MM.1S (cell line): ENCODE results near the gene C4orf51.

Experiments used
- DNase-seq: peaks from one replicate; pipeline ENCODE4 v3.0.0-alpha.2; 2015
- H2AFZ ChIP-seq: fragments of 300-600 bp; sonication (generic); 2 replicates; pipeline ENCODE4 v1.6.0; 2016; ENCODE audit warnings: antibody characterized with exemption, low read length
- H3F3A ChIP-seq: fragments of 300-600 bp; sonication (generic); 2 replicates; pipeline ENCODE4 v1.6.1; 2016; ENCODE audit warnings: mild to moderate bottlenecking, antibody characterized with exemption, low read length, moderate library complexity, mixed read lengths; ENCODE audit not compliant: insufficient read depth
- H3K27ac ChIP-seq: fragments of 300-600 bp; sonication (generic); 2 replicates; pipeline ENCODE4 v1.5.1; 2016; ENCODE audit warnings: mild to moderate bottlenecking, low read length
- H3K27me3 ChIP-seq: fragments of 300-600 bp; sonication (generic); replicated peaks from 2 replicates; pipeline ENCODE4 v1.6.0; 2016; ENCODE audit warnings: low read length; ENCODE audit not compliant: insufficient read depth
- H3K36me3 ChIP-seq: fragments of 300-600 bp; sonication (generic); replicated peaks from 2 replicates; pipeline ENCODE4 v1.6.1; 2016; ENCODE audit warnings: mild to moderate bottlenecking, low read length, mixed read lengths; ENCODE audit not compliant: insufficient read depth
- H3K4me1 ChIP-seq: fragments of 300-600 bp; sonication (generic); 2 replicates; pipeline ENCODE4 v1.6.1; 2016; ENCODE audit warnings: low read length, mixed read lengths
- H3K4me2 ChIP-seq: fragments of 300-600 bp; sonication (generic); 2 replicates; pipeline ENCODE4 v1.6.0; 2016; ENCODE audit warnings: low read depth, low read length
- H3K4me3 ChIP-seq: fragments of 300-600 bp; sonication (generic); 2 replicates; pipeline ENCODE4 v1.5.1; 2016; ENCODE audit warnings: low read length, mixed read lengths
- H3K79me2 ChIP-seq: fragments of 300-600 bp; sonication (generic); 2 replicates; pipeline ENCODE4 v1.6.1; 2016; ENCODE audit warnings: mixed run types, low read length, mixed read lengths
- H3K9ac ChIP-seq: fragments of 300-600 bp; sonication (generic); 2 replicates; pipeline ENCODE4 v1.6.1; 2016; ENCODE audit warnings: low read length, mixed read lengths
- H3K9me2 ChIP-seq: fragments of 300-600 bp; sonication (generic); replicated peaks from 2 replicates; pipeline ENCODE4 v1.6.1; 2016; ENCODE audit warnings: mild to moderate bottlenecking, low read length, mixed read lengths; ENCODE audit not compliant: insufficient read depth
- H3K9me3 ChIP-seq: fragments of 300-600 bp; sonication (generic); replicated peaks from 2 replicates; pipeline ENCODE4 v1.6.1; 2016; ENCODE audit warnings: mild to moderate bottlenecking, low read length, mixed read lengths; ENCODE audit not compliant: insufficient read depth
- H4K20me1 ChIP-seq: fragments of 300-600 bp; sonication (generic); 2 replicates; pipeline ENCODE4 v1.6.1; 2016; ENCODE audit warnings: mild to moderate bottlenecking, low read length, moderate library complexity, mixed read lengths; ENCODE audit not compliant: insufficient read depth
- EZH2 ChIP-seq: fragments of 300-600 bp; sonication (generic); optimal IDR thresholded peaks from 2 replicates; pipeline ENCODE3; 2017; ENCODE audit warnings: low read depth, mild to moderate bottlenecking, antibody characterized with exemption, low read length, mixed read lengths
- EZH2phosphoT487 ChIP-seq: fragments of 300-600 bp; sonication (generic); IDR thresholded peaks from 2 replicates; pipeline ENCODE4 v1.6.1; 2018; ENCODE audit warnings: antibody characterized with exemption, low read length
- TF ChIP-seq, protein P1 (sequence below): fragments of 300-600 bp; sonication (generic); IDR thresholded peaks from 2 replicates; pipeline ENCODE4 v1.5.1; 2016; ENCODE audit warnings: antibody characterized with exemption, low read length, mixed read lengths

C4orf51 gene

DNA sequence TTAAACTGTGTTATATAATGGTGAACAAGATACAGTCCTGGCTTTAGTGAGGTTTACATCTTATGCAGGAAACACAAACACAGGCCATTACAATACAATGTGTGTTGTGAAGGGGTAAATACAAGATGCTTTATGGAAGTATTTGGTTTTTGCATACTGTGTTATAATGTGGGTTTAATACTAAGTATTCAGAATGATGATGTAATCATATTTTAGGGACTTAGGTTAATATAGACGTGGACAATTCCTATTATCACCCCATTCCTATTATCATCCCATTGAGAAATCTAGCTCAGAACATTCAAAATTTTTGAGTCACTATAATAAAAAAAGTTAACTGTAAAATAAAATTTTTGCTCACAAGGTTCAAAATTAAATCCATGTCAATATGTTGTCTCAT lies 36.7 kb upstream of the C4orf51 start:
- no peak for DNase-seq
- H3K4me3 ChIP-seq = no peak overlapping the region
- no peaks in the 10 kb centered on the region for H3K9me3 ChIP-seq

DNA sequence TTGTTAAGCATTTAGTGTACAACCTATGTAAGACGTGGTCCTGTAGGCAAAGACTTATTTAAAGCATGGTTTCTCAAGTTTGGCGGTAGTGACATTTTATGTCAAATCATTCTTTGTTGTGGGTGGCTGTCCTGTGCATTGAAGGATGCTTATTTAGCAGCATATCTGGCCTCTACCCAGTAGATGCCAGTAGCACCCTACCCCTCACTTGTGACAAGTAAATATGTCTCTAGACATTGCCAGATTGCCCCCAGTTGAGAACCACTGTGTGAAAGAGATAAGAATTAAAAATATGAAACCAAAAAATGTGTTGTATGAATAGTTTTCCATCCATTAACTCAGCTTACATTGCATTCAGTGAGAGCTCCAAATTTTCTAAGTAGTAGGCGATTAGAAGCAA lies 35.2 kb upstream of the C4orf51 start:
- H3K4me2 ChIP-seq = no peak overlapping the region
- no peak overlapping the region for H3K27ac ChIP-seq
- DNase-seq = no peak
- no peaks in the 10 kb centered on the region for H3K9me3 ChIP-seq
- TF ChIP-seq EZH2 (no peak), EZH2phosphoT487 (no peak)
- TF ChIP-seq, protein P1, sequence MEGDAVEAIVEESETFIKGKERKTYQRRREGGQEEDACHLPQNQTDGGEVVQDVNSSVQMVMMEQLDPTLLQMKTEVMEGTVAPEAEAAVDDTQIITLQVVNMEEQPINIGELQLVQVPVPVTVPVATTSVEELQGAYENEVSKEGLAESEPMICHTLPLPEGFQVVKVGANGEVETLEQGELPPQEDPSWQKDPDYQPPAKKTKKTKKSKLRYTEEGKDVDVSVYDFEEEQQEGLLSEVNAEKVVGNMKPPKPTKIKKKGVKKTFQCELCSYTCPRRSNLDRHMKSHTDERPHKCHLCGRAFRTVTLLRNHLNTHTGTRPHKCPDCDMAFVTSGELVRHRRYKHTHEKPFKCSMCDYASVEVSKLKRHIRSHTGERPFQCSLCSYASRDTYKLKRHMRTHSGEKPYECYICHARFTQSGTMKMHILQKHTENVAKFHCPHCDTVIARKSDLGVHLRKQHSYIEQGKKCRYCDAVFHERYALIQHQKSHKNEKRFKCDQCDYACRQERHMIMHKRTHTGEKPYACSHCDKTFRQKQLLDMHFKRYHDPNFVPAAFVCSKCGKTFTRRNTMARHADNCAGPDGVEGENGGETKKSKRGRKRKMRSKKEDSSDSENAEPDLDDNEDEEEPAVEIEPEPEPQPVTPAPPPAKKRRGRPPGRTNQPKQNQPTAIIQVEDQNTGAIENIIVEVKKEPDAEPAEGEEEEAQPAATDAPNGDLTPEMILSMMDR = no peak
- H3K79me2 ChIP-seq = no peaks in the 10 kb centered on the region
- no peaks in the 10 kb centered on the region for H3F3A ChIP-seq
- H3K9me2 ChIP-seq = no peaks in the 10 kb centered on the region
- no peak overlapping the region for H2AFZ ChIP-seq
- H3K4me3 ChIP-seq = no peak overlapping the region
- H4K20me1 ChIP-seq = no peaks in the 10 kb centered on the region
- peaks cover 15% of the 10 kb centered on the region for H3K4me1 ChIP-seq
- no peaks in the 10 kb centered on the region for H3K36me3 ChIP-seq
- no peak overlapping the region for H3K9ac ChIP-seq
- H3K27me3 ChIP-seq = no peaks in the 10 kb centered on the region

More for the DNA sequence above, 36.7 kb upstream of the C4orf51 start:
- no peak for TF ChIP-seq EZH2
- TF ChIP-seq, protein P1 = no peak
- no peak for TF ChIP-seq EZH2phosphoT487
- no peak overlapping the region for H3K4me2 ChIP-seq
- no peak overlapping the region for H3K9ac ChIP-seq
- H3K27ac ChIP-seq = no peak overlapping the region
- H3K9me2 ChIP-seq = no peaks in the 10 kb centered on the region
- H4K20me1 ChIP-seq = no peaks in the 10 kb centered on the region
- no peak overlapping the region for H2AFZ ChIP-seq
- no peaks in the 10 kb centered on the region for H3F3A ChIP-seq
- no peaks in the 10 kb centered on the region for H3K79me2 ChIP-seq
- H3K27me3 ChIP-seq = no peaks in the 10 kb centered on the region
- H3K4me1 ChIP-seq = peaks cover 28% of the 10 kb centered on the region
- H3K36me3 ChIP-seq = no peaks in the 10 kb centered on the region

DNA sequence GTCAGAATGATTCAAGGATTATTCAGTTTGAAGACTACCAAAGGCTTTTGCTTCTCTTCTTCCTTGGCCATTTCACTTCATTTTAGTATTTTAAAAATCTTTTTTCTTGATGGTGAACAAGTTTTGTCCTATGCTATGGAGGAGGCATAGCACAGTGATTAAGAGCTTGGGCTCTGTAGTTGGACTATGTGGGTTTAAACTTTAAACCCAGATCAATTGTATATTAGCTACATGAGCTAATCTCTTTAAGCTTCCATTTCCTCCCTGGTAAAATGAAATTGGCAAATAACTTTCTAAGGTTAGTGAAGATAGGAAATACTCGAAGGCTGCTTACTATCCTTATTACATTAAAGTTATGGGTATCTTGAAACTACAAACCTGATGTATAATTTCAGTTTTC lies 23.8 kb upstream of the C4orf51 start:
- no peaks in the 10 kb centered on the region for H4K20me1 ChIP-seq
- H2AFZ ChIP-seq = no peak overlapping the region
- no peaks in the 10 kb centered on the region for H3K9me2 ChIP-seq
- H3F3A ChIP-seq = no peaks in the 10 kb centered on the region
- DNase-seq = no peak
- no peaks in the 10 kb centered on the region for H3K4me1 ChIP-seq
- H3K9ac ChIP-seq = no peak overlapping the region
- H3K27ac ChIP-seq = no peak overlapping the region
- TF ChIP-seq, protein P1 = no peak
- no peak for TF ChIP-seq EZH2phosphoT487
- TF ChIP-seq EZH2 = no peak
- H3K4me2 ChIP-seq = no peak overlapping the region
- H3K79me2 ChIP-seq = no peaks in the 10 kb centered on the region
- no peak overlapping the region for H3K4me3 ChIP-seq
- H3K27me3 ChIP-seq = no peaks in the 10 kb centered on the region
- no peaks in the 10 kb centered on the region for H3K36me3 ChIP-seq
- H3K9me3 ChIP-seq = no peaks in the 10 kb centered on the region

DNA sequence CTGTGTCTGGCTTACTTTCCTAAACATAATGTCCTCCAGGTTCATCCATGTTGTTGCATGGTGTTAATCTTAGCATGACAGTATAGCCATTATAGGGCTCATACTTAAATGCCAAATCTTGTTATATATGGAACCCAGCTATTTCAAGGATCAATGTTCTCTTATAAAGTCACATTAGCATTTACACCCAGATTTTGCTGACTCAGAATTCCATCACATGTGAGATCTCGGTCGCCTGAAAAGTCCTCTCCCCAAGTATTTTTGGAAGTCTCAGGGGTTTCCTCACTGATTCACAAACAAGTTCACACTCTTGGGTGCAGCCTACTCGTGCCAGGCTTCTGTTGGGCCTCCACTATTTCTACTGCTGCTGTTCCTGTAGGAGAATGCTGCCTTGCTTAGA lies 19.9 kb upstream of the C4orf51 start:
- Histone ChIP-seq H3K4me2 (no peak overlapping the region), H3K9me3 (no peaks in the 10 kb centered on the region), H3K79me2 (no peaks in the 10 kb centered on the region), H3K36me3 (no peaks in the 10 kb centered on the region), H3K9ac (no peak overlapping the region), H3F3A (no peaks in the 10 kb centered on the region), H3K4me3 (no peak overlapping the region), H2AFZ (no peak overlapping the region), H3K27ac (no peak overlapping the region), H3K9me2 (no peaks in the 10 kb centered on the region; the same call in 1 of the 2 replicates), H3K4me1 (no peaks in the 10 kb centered on the region), H4K20me1 (no peaks in the 10 kb centered on the region), H3K27me3 (no peaks in the 10 kb centered on the region)
- TF ChIP-seq, protein P1 = no peak
- TF ChIP-seq EZH2 (no peak), EZH2phosphoT487 (no peak)
- DNase-seq = no peak
